Nephron (organoid): Measurements from ENCODE around the gene PSMC5.

ENCODE experiments used
- H3K27ac Mint-ChIP-seq, 3 experiments: 2 replicates each; pipeline ENCODE4 v1.8.0; 2020; ENCODE audit warnings: mixed read lengths in 3 of 3, mild to moderate bottlenecking in 2 of 3, moderate library complexity in 1 of 3
- H3K27me3 Mint-ChIP-seq: 2 replicates; pipeline ENCODE4 v1.8.0; 2021; ENCODE audit warnings: low read depth, mild to moderate bottlenecking, moderate library complexity, mixed read lengths
- H3K36me3 Mint-ChIP-seq: 2 replicates; pipeline ENCODE4 v1.8.0; 2020; ENCODE audit warnings: low read depth, mixed read lengths
- H3K4me1 Mint-ChIP-seq: 2 replicates; pipeline ENCODE4 v1.8.0; 2020; ENCODE audit warnings: mixed read lengths
- H3K4me3 Mint-ChIP-seq, 3 experiments: 2 replicates each; pipeline ENCODE4 v1.8.0; 2020; ENCODE audit warnings: mild to moderate bottlenecking in 3 of 3, mixed read lengths in 3 of 3, moderate library complexity in 2 of 3
- H3K9me3 Mint-ChIP-seq: 2 replicates; pipeline ENCODE4 v1.8.0; 2020; ENCODE audit warnings: mixed read lengths
- TF ChIP-seq, protein P1 (sequence below), 3 experiments: fragments of 200-600 bp; sonication (generic); IDR thresholded peaks; one replicate each; pipeline ENCODE4 v1.5.0; 2021; ENCODE audit warnings: antibody characterized with exemption in 3 of 3; ENCODE audit not compliant: unreplicated experiment in 3 of 3

PSMC5 gene

DNA sequence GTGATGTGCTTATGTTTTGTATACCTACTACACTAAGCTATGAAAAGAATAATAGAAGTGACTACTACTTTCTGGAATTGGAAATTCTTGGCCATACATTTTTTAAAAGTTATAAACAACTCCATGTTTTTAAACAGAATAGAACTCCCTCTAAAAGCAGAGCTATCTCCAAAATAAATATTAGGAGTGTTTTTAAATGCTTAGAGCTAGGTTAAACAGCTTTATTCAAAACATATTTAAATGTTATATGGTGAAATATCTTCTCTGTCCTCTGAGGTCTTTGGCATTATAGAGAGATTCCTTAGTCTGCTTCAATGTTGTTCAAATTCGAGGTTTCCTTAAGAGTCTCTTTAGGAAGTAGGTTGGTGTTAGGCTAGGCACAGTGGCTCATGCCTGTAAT is 22.9 kb upstream of the PSMC5 start:
- Mint-ChIP-seq H3K36me3 (peaks cover 67% of the 10 kb centered on the region), H3K27me3 (no peaks in the 10 kb centered on the region), H3K27ac (no peak overlapping the region), H3K9me3 (no peaks in the 10 kb centered on the region), H3K4me3 (no peak overlapping the region), H3K4me1 (no peaks in the 10 kb centered on the region)
- TF ChIP-seq, protein P1, sequence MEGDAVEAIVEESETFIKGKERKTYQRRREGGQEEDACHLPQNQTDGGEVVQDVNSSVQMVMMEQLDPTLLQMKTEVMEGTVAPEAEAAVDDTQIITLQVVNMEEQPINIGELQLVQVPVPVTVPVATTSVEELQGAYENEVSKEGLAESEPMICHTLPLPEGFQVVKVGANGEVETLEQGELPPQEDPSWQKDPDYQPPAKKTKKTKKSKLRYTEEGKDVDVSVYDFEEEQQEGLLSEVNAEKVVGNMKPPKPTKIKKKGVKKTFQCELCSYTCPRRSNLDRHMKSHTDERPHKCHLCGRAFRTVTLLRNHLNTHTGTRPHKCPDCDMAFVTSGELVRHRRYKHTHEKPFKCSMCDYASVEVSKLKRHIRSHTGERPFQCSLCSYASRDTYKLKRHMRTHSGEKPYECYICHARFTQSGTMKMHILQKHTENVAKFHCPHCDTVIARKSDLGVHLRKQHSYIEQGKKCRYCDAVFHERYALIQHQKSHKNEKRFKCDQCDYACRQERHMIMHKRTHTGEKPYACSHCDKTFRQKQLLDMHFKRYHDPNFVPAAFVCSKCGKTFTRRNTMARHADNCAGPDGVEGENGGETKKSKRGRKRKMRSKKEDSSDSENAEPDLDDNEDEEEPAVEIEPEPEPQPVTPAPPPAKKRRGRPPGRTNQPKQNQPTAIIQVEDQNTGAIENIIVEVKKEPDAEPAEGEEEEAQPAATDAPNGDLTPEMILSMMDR (IDR thresholded peaks at IDR 0.05; ENCODE audit: unreplicated experiment in 3 of 3): no peak

DNA sequence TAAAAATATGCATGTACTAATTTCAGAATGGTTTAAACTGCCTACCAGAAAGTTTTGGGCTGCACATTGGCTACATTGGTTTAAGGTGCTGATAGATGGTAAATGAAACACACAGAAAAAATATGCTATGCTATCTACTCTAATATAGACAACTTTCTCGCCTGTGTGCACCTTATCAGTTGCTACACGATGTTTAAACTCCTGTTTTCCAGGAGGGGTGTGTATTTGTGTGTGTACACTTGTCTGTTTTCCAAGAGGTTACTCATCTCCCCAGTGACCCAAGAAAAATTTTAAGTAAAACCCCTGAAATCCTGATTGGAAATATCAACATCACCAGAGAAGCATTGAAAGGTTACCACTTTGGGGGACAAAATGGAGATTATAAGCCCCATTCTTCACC is 21.6 kb upstream of the PSMC5 start:
- no peak overlapping the region for H3K27ac Mint-ChIP-seq
- H3K9me3 Mint-ChIP-seq: no peaks in the 10 kb centered on the region
- H3K36me3 Mint-ChIP-seq: peaks cover 66% of the 10 kb centered on the region
- H3K4me1 Mint-ChIP-seq: no peaks in the 10 kb centered on the region
- TF ChIP-seq, protein P1 (IDR thresholded peaks at IDR 0.05; ENCODE audit: unreplicated experiment in 3 of 3): no peak
- no peak overlapping the region for H3K4me3 Mint-ChIP-seq
- no peaks in the 10 kb centered on the region for H3K27me3 Mint-ChIP-seq

DNA sequence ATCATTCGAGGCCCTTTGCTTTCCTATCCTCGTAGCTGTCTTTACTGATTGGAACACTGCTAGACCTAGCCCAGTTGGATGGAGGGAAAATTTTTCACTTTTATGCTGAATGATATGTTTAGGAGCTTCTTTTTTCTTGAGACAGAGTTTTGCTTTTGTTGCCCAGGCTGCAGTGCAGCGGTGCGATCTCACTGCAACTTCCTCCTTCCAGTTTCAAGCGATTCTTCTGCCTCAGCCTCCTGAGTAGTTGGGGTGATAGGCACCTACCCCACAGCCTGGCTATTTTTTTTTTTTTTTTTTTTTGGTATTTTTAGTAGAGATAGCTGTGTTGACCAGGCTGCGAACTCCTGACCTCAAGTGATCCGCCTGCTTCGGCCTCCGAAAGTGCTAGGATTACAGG is 17.3 kb upstream of the PSMC5 start:
- TF ChIP-seq, protein P1 (IDR thresholded peaks at IDR 0.05; ENCODE audit: unreplicated experiment in 3 of 3): no peak
- no peak overlapping the region for H3K27ac Mint-ChIP-seq

DNA sequence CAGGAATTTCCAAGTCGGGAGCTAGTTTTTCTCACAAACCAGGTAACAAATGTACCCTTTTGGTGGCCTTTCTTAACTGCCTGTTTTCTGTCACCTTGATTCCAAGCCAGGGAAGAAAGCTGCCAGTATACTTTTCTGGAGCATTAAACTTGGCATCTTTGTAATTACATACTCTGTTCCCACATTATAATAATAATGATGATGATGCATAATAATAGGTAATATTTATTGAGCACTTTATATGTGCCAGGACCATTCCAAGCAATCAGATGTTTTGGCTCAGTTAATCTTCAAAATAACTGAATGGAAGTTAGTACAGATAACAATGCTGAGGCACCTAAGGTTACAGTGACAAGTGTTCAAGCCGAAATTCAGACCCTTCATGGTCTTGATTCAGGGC is 11.1 kb upstream of the PSMC5 start:
- Mint-ChIP-seq H3K36me3 (peaks cover 91% of the 10 kb centered on the region), H3K27me3 (no peaks in the 10 kb centered on the region), H3K27ac (no peak overlapping the region), H3K9me3 (no peaks in the 10 kb centered on the region), H3K4me1 (no peaks in the 10 kb centered on the region), H3K4me3 (no peak overlapping the region)
- TF ChIP-seq, protein P1 (IDR thresholded peaks at IDR 0.05; ENCODE audit: unreplicated experiment in 3 of 3): no peak

More for the DNA sequence above, 17.3 kb upstream of the PSMC5 start:
- no peak overlapping the region for H3K4me3 Mint-ChIP-seq
- no peaks in the 10 kb centered on the region for H3K4me1 Mint-ChIP-seq
- no peaks in the 10 kb centered on the region for H3K27me3 Mint-ChIP-seq
- no peaks in the 10 kb centered on the region for H3K9me3 Mint-ChIP-seq
- peaks cover 84% of the 10 kb centered on the region for H3K36me3 Mint-ChIP-seq

GRCh38 chr17:63816669-63817068 is 10.6 kb upstream of the PSMC5 start:
- Mint-ChIP-seq H3K4me1 (peaks cover under 1% of the 10 kb centered on the region), H3K4me3 (no peak overlapping the region), H3K9me3 (no peaks in the 10 kb centered on the region), H3K27ac (no peak overlapping the region), H3K27me3 (no peaks in the 10 kb centered on the region), H3K36me3 (peaks cover 91% of the 10 kb centered on the region)
- TF ChIP-seq, protein P1 (IDR thresholded peaks at IDR 0.05; ENCODE audit: unreplicated experiment in 3 of 3): no peak

DNA sequence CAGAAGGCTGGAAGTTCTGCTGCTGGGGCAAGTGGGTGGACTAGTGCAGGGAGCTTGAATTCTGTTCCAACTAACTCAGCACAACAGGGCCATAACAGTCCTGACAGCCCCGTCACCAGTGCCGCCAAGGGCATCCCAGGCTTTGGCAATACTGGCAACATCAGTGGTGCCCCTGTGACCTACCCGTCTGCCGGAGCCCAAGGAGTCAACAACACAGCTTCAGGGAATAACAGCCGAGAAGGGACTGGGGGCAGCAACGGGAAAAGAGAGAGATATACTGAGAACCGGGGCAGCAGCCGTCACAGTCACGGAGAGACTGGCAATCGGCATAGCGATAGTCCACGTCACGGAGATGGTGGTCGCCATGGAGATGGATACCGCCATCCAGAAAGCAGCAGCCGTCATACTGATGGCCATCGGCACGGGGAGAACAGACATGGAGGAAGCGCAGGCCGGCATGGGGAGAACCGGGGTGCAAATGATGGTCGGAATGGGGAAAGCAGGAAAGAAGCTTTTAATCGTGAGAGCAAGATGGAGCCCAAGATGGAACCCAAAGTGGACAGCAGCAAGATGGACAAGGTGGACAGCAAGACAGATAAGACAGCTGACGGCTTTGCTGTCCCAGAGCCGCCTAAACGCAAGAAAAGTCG is 9.4 kb upstream of the PSMC5 start:
- H3K4me1 Mint-ChIP-seq: peaks cover 6% of the 10 kb centered on the region
- TF ChIP-seq, protein P1 (IDR thresholded peaks at IDR 0.05; ENCODE audit: unreplicated experiment in 3 of 3): no peak
- no peaks in the 10 kb centered on the region for H3K9me3 Mint-ChIP-seq
- H3K4me3 Mint-ChIP-seq: no peak overlapping the region
- H3K36me3 Mint-ChIP-seq: peaks cover 92% of the 10 kb centered on the region
- peak overlapping the region in 1 of 3 experiments; percentile 74 for H3K27ac Mint-ChIP-seq
- no peaks in the 10 kb centered on the region for H3K27me3 Mint-ChIP-seq
